HL-60 (cell line): ENCODE measurements around the gene ZNF547.

ENCODE experiments used
- DNase-seq, 2 experiments: peaks; one replicate each; pipeline ENCODE4 v3.0.0-alpha.2; 2010 to 2020; ENCODE audit warnings: low read depth in 1 of 2, low spot score in 1 of 2
- H3K27ac ChIP-seq: fragments of 250-450 bp; sonication (Bioruptor Pico); replicated peaks from 2 replicates; pipeline ENCODE4 v1.5.1; 2020; ENCODE audit warnings: mild to moderate bottlenecking, moderate library complexity
- H3K27me3 ChIP-seq: fragments of 250-450 bp; sonication (Bioruptor Pico); 2 replicates; pipeline ENCODE4 v1.5.1; 2021; ENCODE audit warnings: mild to moderate bottlenecking, moderate library complexity; ENCODE audit not compliant: insufficient read depth, poor library complexity, severe bottlenecking
- H3K4me3 ChIP-seq: replicated peaks from 2 replicates; pipeline ENCODE4 v1.5.1; 2011; ENCODE audit warnings: mild to moderate bottlenecking, control low read depth, low read length; ENCODE audit not compliant: insufficient read depth
- GABPA ChIP-seq: IDR thresholded peaks from 2 replicates; pipeline ENCODE4 v1.6.1; 2012; ENCODE audit warnings: low read depth
- POLR2AphosphoS5 ChIP-seq: IDR thresholded peaks from 2 replicates; pipeline ENCODE4 v1.6.1; 2012; ENCODE audit warnings: low read depth
- SPI1 ChIP-seq: IDR thresholded peaks from 2 replicates; pipeline ENCODE4 v1.6.1; 2012; ENCODE audit warnings: low read depth, mild to moderate bottlenecking, borderline replicate concordance
- TF ChIP-seq, protein P1 (sequence below): IDR thresholded peaks from 2 replicates; pipeline ENCODE4 v1.6.1; 2012; ENCODE audit warnings: low read depth; ENCODE audit not compliant: insufficient replicate concordance
- TF ChIP-seq, protein P2 (sequence below): IDR thresholded peaks from one replicate; pipeline ENCODE4 v1.5.1; 2011; ENCODE audit warnings: low read length, control low read depth, inconsistent platforms; ENCODE audit not compliant: insufficient read depth

The ZNF547 gene

DNA sequence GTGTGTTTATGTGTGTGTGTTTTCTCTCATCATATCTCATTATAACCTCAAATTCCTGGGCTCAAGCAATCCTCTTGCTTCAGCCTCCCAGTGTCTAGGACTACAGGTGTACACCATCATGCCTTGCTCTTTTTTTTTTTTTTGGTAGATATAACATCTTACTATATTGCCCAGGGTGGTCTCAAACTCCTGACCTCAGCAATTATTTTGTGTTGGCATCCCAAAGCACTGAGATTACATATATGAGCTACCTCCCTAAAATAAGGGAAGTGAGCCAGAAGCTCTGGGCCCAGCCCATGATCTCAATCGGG lies 43.5 kb upstream of the ZNF547 start:
- Histone ChIP-seq H3K4me3 (peak overlapping the region; percentile 89), H3K27me3 (no peaks in the 10 kb centered on the region), H3K27ac (peak overlapping the region; percentile 92)
- TF ChIP-seq, protein P1, sequence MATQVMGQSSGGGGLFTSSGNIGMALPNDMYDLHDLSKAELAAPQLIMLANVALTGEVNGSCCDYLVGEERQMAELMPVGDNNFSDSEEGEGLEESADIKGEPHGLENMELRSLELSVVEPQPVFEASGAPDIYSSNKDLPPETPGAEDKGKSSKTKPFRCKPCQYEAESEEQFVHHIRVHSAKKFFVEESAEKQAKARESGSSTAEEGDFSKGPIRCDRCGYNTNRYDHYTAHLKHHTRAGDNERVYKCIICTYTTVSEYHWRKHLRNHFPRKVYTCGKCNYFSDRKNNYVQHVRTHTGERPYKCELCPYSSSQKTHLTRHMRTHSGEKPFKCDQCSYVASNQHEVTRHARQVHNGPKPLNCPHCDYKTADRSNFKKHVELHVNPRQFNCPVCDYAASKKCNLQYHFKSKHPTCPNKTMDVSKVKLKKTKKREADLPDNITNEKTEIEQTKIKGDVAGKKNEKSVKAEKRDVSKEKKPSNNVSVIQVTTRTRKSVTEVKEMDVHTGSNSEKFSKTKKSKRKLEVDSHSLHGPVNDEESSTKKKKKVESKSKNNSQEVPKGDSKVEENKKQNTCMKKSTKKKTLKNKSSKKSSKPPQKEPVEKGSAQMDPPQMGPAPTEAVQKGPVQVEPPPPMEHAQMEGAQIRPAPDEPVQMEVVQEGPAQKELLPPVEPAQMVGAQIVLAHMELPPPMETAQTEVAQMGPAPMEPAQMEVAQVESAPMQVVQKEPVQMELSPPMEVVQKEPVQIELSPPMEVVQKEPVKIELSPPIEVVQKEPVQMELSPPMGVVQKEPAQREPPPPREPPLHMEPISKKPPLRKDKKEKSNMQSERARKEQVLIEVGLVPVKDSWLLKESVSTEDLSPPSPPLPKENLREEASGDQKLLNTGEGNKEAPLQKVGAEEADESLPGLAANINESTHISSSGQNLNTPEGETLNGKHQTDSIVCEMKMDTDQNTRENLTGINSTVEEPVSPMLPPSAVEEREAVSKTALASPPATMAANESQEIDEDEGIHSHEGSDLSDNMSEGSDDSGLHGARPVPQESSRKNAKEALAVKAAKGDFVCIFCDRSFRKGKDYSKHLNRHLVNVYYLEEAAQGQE, result no peak
- TF ChIP-seq, protein P2, sequence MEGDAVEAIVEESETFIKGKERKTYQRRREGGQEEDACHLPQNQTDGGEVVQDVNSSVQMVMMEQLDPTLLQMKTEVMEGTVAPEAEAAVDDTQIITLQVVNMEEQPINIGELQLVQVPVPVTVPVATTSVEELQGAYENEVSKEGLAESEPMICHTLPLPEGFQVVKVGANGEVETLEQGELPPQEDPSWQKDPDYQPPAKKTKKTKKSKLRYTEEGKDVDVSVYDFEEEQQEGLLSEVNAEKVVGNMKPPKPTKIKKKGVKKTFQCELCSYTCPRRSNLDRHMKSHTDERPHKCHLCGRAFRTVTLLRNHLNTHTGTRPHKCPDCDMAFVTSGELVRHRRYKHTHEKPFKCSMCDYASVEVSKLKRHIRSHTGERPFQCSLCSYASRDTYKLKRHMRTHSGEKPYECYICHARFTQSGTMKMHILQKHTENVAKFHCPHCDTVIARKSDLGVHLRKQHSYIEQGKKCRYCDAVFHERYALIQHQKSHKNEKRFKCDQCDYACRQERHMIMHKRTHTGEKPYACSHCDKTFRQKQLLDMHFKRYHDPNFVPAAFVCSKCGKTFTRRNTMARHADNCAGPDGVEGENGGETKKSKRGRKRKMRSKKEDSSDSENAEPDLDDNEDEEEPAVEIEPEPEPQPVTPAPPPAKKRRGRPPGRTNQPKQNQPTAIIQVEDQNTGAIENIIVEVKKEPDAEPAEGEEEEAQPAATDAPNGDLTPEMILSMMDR, result no peak
- TF ChIP-seq SPI1 (no peak), GABPA (no peak), POLR2AphosphoS5 (no peak)
- no peak for DNase-seq

DNA sequence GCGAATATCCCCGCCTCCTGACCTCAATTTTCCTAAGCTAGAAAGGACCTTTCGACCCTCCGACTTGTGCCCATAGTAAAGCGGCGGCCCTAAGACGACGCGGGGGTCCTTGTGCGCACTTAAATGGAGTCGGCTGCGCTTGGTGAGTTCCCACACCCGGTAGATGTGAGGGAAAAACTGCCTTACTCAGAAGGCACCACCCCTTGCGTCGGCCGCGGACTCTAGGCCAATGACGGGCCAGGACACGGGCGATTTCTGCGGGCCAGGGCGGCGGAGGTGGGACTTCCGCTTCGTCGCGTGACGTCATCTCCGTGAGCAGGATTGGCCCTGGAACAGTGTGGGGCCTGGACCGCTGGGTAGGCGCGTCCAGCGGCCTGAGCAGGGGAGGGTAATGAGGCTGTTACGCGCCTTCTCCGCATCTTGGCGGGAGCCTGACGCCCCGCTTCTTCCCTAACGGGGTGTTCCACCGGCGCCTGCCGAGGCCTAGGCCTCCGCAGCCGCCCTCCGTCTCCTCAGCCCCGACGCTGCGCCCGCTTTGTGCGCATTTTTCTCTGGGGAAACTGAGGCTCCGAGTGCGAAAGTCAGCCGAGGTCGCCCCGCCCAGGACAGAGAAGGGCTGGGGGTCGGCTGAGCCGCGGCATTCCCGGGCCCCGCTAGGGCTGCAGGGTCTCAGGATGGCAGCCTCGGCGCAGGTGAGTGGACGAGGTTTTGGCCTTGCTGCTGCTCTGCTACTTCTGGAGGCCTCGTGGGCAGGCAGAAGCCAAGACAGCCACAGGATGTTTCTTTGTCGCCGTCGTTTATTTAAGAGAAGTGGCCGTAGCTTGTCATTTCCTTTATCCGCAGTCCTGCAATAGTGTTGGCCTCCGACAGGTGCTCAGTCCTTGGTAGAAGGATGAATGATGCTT lies 42.9 kb upstream of the ZNF547 start, which contains the start of gene ZNF543:
TSS of gene ZNF543 (plus strand) at position 293 of the 905 bp plus-strand sequence. CDS start at position 675, 382 bp downstream.
- no peaks in the 10 kb centered on the region for H3K27me3 ChIP-seq
- peak within 1 kb of the TSS; percentile 92 for H3K27ac ChIP-seq
- TF ChIP-seq, protein P2, result no peak
- TF ChIP-seq, protein P1, result peak; percentile 20
- TF ChIP-seq POLR2AphosphoS5 (peak; percentile 89), GABPA (peak; percentile 88), SPI1 (peak; percentile 52; the same call in 1 of the 2 replicates)
- DNase-seq, result peak; percentile 92 to 97
- peak within 1 kb of the TSS; percentile 89 for H3K4me3 ChIP-seq

DNA sequence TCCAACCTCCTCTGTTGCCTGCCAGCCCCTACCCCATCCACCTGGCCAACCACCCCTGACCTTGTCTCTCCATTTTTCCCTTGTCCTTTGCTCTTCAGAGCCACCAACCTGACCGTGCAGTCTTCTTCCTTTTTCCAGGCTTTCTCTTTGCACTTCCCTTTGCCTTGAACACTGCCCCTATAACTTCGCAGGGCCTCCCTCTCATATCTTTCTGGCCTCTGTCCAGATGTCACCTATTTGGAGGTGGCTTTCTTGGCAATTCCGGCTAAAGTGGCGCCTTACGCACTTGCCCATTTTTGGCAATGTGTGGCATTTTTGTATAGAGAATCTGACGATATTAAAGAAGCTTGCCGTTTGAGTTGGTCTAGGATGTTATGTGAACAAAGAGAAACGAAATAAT lies 42.2 kb upstream of the ZNF547 start:
- H3K27me3 ChIP-seq, result no peaks in the 10 kb centered on the region
- peak overlapping the region; percentile 89 for H3K4me3 ChIP-seq
- TF ChIP-seq GABPA (no peak), SPI1 (peak; percentile 67; the same call in 1 of the 2 replicates), POLR2AphosphoS5 (no peak)
- TF ChIP-seq, protein P2, result no peak
- TF ChIP-seq, protein P1, result no peak
- peak in 1 of 2 experiments; percentile 31 for DNase-seq
- peak overlapping the region; percentile 92 for H3K27ac ChIP-seq
